H1 (cell line): Measurements from ENCODE around the gene CHTF18. TPM values are rescaled to one million over a fixed set of nuclear protein-coding genes. Genes with fewer than 3 reads are reported as not detected.

Experiments
- CTCF ChIA-PET: fragments of 300-600 bp; sonication (Branson Sonifier 250); formaldehyde crosslinking; loops from one replicate; lab custom pipeline; 2021; ENCODE audit not compliant: partially characterized antibody; lab: Charles Lee
- POLR2A ChIA-PET: fragments of 300-600 bp; sonication (Branson Sonifier 250); formaldehyde crosslinking; loops from one replicate; lab custom pipeline; 2021; ENCODE audit warnings: inconsistent platforms; ENCODE audit not compliant: partially characterized antibody; lab: Charles Lee
- DNase-seq, 2 experiments: peaks; one replicate each; pipeline versions ENCODE4 v3.0.0 to v3.0.0-alpha.2; 2010 to 2022; ENCODE audit warnings: low spot score in 2 of 2, low read depth in 1 of 2, mixed read lengths in 1 of 2
- FAIRE-seq: peaks from 2 replicates; lab custom pipeline; 2011; peaks lifted over from hg19 to GRCh38; lab: Jason Lieb, UNC
- H2AFZ ChIP-seq: 2 replicates; pipeline ENCODE4 v1.8.1; 2012; ENCODE audit warnings: low read length, inconsistent platforms
- H2AK5ac ChIP-seq: 2 replicates; pipeline ENCODE4 v1.6.1; 2013; ENCODE audit warnings: low read depth, low read length
- H2BK120ac ChIP-seq: replicated peaks from 2 replicates; pipeline ENCODE3; 2013; ENCODE audit warnings: low read depth, low read length, inconsistent platforms
- H2BK12ac ChIP-seq: 2 replicates; pipeline ENCODE4 v1.6.1; 2013; ENCODE audit warnings: low read depth, low read length
- H2BK15ac ChIP-seq: 2 replicates; pipeline ENCODE4 v1.6.1; 2013; ENCODE audit warnings: low read length
- H2BK20ac ChIP-seq: 2 replicates; pipeline ENCODE4 v1.6.1; 2013; ENCODE audit warnings: low read length
- H2BK5ac ChIP-seq: 2 replicates; pipeline ENCODE4 v1.6.1; 2013; ENCODE audit warnings: low read depth, low read length
- H3K14ac ChIP-seq: 2 replicates; pipeline ENCODE4 v1.6.1; 2013; ENCODE audit warnings: inconsistent platforms; ENCODE audit not compliant: insufficient read length
- H3K18ac ChIP-seq: 2 replicates; pipeline ENCODE4 v1.6.1; 2013; ENCODE audit warnings: low read length; ENCODE audit errors: extremely low read depth
- H3K23ac ChIP-seq: 2 replicates; pipeline ENCODE4 v1.6.1; 2013; ENCODE audit warnings: inconsistent platforms; ENCODE audit not compliant: insufficient read length
- H3K23me2 ChIP-seq: 2 replicates; pipeline ENCODE4 v1.6.1; 2013; ENCODE audit warnings: low read depth, low read length
- H3K27ac ChIP-seq: 2 replicates; pipeline ENCODE4 v1.6.1; 2011; ENCODE audit warnings: low read depth, low read length, inconsistent platforms
- H3K27me3 ChIP-seq, 4 experiments: replicated peaks in 1 of 4; 1 replicate in 1 of 4; 2 replicates in 3 of 4; pipeline versions ENCODE4 v1.6.1 to v1.8.1; 2011 to 2013; ENCODE audit warnings: low read length in 3 of 4, mild to moderate bottlenecking in 3 of 4, inconsistent platforms in 2 of 4, mixed read lengths in 2 of 4, moderate library complexity in 1 of 4; ENCODE audit not compliant: control insufficient read depth in 3 of 4, insufficient read depth in 3 of 4; ENCODE audit errors: extremely low read depth in 1 of 4
- H3K36me3 ChIP-seq, 4 experiments: 2 replicates each; pipeline versions ENCODE4 v1.6.1 to v1.8.1; 2011 to 2013; ENCODE audit warnings: mild to moderate bottlenecking in 4 of 4, low read length in 3 of 4, moderate library complexity in 2 of 4, control low read depth in 1 of 4, inconsistent platforms in 1 of 4; ENCODE audit not compliant: insufficient read depth in 4 of 4, control insufficient read depth in 2 of 4
- H3K4ac ChIP-seq: replicated peaks from 2 replicates; pipeline ENCODE3; 2013; ENCODE audit warnings: low read length, low read depth, mixed read lengths, inconsistent platforms; ENCODE audit not compliant: insufficient read length
- H3K4me1 ChIP-seq, 4 experiments: replicated peaks in 1 of 4; 1 replicate in 1 of 4; 2 replicates in 3 of 4; pipeline versions ENCODE4 v1.6.1 to v1.8.1; 2011 to 2013; ENCODE audit warnings: low read length in 3 of 4, inconsistent platforms in 2 of 4, mixed read lengths in 1 of 4; ENCODE audit not compliant: insufficient read depth in 4 of 4, control insufficient read depth in 3 of 4
- H3K4me2 ChIP-seq, 2 experiments: 2 replicates each; pipeline versions ENCODE4 v1.6.1 to v1.8.1; 2011 to 2013; ENCODE audit warnings: low read depth in 2 of 2, low read length in 2 of 2, control low read depth in 1 of 2, inconsistent platforms in 1 of 2, mild to moderate bottlenecking in 1 of 2; ENCODE audit not compliant: insufficient read depth in 1 of 2
- H3K4me3 ChIP-seq, 4 experiments: fragments of 200-600, 300-600 bp in 1 of 4; sonication (generic), shearing (Covaris generic), sonication (Bioruptor Twin) in 1 of 4; 2 replicates each; pipeline versions ENCODE4 v1.5.1 to v1.8.1; 2011 to 2016; ENCODE audit warnings: low read length in 4 of 4, low read depth in 3 of 4, control low read depth in 2 of 4, inconsistent platforms in 2 of 4, mild to moderate bottlenecking in 2 of 4, mixed read lengths in 1 of 4, moderate library complexity in 1 of 4; ENCODE audit not compliant: insufficient read depth in 2 of 4; ENCODE audit errors: extremely low read depth in 1 of 4
- H3K56ac ChIP-seq: replicated peaks from 2 replicates; pipeline ENCODE3; 2013; ENCODE audit warnings: low read depth, mild to moderate bottlenecking, mixed read lengths, low read length, inconsistent platforms; ENCODE audit not compliant: insufficient read length
- H3K79me1 ChIP-seq: 2 replicates; pipeline ENCODE4 v1.6.1; 2013; ENCODE audit warnings: low read depth, low read length, control low read depth
- H3K79me2 ChIP-seq, 2 experiments: 2 replicates each; pipeline versions ENCODE4 v1.6.1 to v1.8.1; 2012 to 2013; ENCODE audit warnings: low read length in 2 of 2, mild to moderate bottlenecking in 2 of 2, inconsistent platforms in 1 of 2; ENCODE audit not compliant: insufficient read depth in 2 of 2, control insufficient read depth in 1 of 2
- H3K9ac ChIP-seq, 4 experiments: replicated peaks in 1 of 4; 1 replicate in 1 of 4; 2 replicates in 3 of 4; pipeline versions ENCODE4 v1.6.1 to v1.8.1; 2011 to 2013; ENCODE audit warnings: low read depth in 3 of 4, low read length in 3 of 4, control low read depth in 2 of 4, mild to moderate bottlenecking in 2 of 4, moderate library complexity in 2 of 4, inconsistent platforms in 1 of 4; ENCODE audit errors: extremely low read depth in 1 of 4
- H3K9me3 ChIP-seq, 2 experiments: 2 replicates each; pipeline versions ENCODE4 v1.6.1 to v1.8.1; 2012 to 2013; ENCODE audit warnings: mild to moderate bottlenecking in 2 of 2, moderate library complexity in 2 of 2, control low read depth in 1 of 2, inconsistent platforms in 1 of 2, low read depth in 1 of 2, low read length in 1 of 2, mixed read lengths in 1 of 2; ENCODE audit not compliant: insufficient read depth in 2 of 2
- H4K20me1 ChIP-seq, 2 experiments: replicated peaks in 1 of 2; 2 replicates each; pipeline versions ENCODE3 to v1.8.1; 2011 to 2013; ENCODE audit warnings: inconsistent platforms in 2 of 2, low read length in 2 of 2, mild to moderate bottlenecking in 1 of 2; ENCODE audit not compliant: insufficient read depth in 2 of 2, control insufficient read depth in 1 of 2
- H4K5ac ChIP-seq: 2 replicates; pipeline ENCODE4 v1.6.1; 2013; ENCODE audit warnings: low read length, low read depth, mixed read lengths, inconsistent platforms; ENCODE audit not compliant: insufficient read length
- H4K8ac ChIP-seq: 2 replicates; pipeline ENCODE4 v1.8.0; 2013; ENCODE audit warnings: mild to moderate bottlenecking, moderate library complexity, low read length, inconsistent platforms; ENCODE audit not compliant: insufficient read depth; ENCODE audit errors: extremely low read depth
- H4K91ac ChIP-seq: replicated peaks from 2 replicates; pipeline ENCODE3; 2013; ENCODE audit warnings: low read length, mixed read lengths, inconsistent platforms; ENCODE audit not compliant: insufficient read length
- BACH1 ChIP-seq: IDR thresholded peaks from 2 replicates; pipeline ENCODE4 v1.6.1; 2012; ENCODE audit warnings: low read length, improper control_type of control experiment
- CREB1 ChIP-seq: IDR thresholded peaks from 2 replicates; pipeline ENCODE4 v1.6.1; 2012; ENCODE audit warnings: inconsistent platforms
- FOSL1 ChIP-seq: IDR thresholded peaks from 2 replicates; pipeline ENCODE4 v1.6.1; 2011; ENCODE audit warnings: mild to moderate bottlenecking, low read depth, low read length, moderate library complexity; ENCODE audit not compliant: insufficient read depth
- SIN3A ChIP-seq, 2 experiments: IDR thresholded peaks in 1 of 2; conservative IDR thresholded peaks in 1 of 2; 2 replicates each; pipeline ENCODE4 v1.6.1; 2011 to 2012; ENCODE audit warnings: low read length in 2 of 2, improper control_type of control experiment in 1 of 2, low read depth in 1 of 2, mild to moderate bottlenecking in 1 of 2
- SP1 ChIP-seq: IDR thresholded peaks from 2 replicates; pipeline ENCODE4 v1.6.1; 2011; ENCODE audit warnings: low read depth, low read length
- TAF7 ChIP-seq: optimal IDR thresholded peaks from 2 replicates; pipeline ENCODE3; 2011; ENCODE audit warnings: low read depth, mild to moderate bottlenecking, inconsistent platforms, low read length, moderate library complexity, borderline replicate concordance
- ZNF274 ChIP-seq: IDR thresholded peaks from 2 replicates; pipeline ENCODE4 v1.7.0; 2012; ENCODE audit warnings: low read length, borderline replicate concordance; ENCODE audit errors: extremely low read depth
- WGBS, 2 experiments: shearing (Covaris generic) in 1 of 2; methylation state at CpG; one replicate each; pipeline versions ENCODE4 v1.1.6 to v1.1.7; 2013 to 2015; ENCODE audit warnings: low lambda C conversion rate in 2 of 2, mixed read lengths in 2 of 2, inconsistent platforms in 1 of 2, low coverage in 1 of 2, missing lambda C conversion rate in 1 of 2; ENCODE audit not compliant: insufficient replicate concordance in 2 of 2, insufficient coverage in 1 of 2, insufficient read length in 1 of 2; ENCODE audit errors: extremely low coverage in 1 of 2, missing lambda C conversion rate in 1 of 2; 5-methylcytosine and 5-hydroxymethylcytosine counted together
- polyA plus RNA-seq, 7 experiments: library from polyadenylated mRNA; depleted of rRNA in 3 of 7; stranded (reverse) in 5 of 7; unstranded in 2 of 7; fragments of >200 nt in 5 of 7; fragments of 200-250 nt in 2 of 7; gene quantifications; 1 replicate in 5 of 7; 2 replicates in 1 of 7; 4 replicates in 1 of 7; pipeline versions ENCODE4 v1.2.1 to v1.2.3, GENCODE V29; 2011 to 2013; ENCODE audit warnings: missing spikeins in 2 of 7, mixed read lengths in 2 of 7
- total RNA-seq: library from RNA; stranded (reverse); fragmentation: NEBNext Ultra II Directional; extraction: Animal tissue kit (Norgen Biotek cat#: 25700); gene quantifications from 2 replicates; pipeline ENCODE4 v1.2.1, GENCODE V29; 2021
- TF ChIP-seq, protein P1 (sequence below): IDR thresholded peaks from 2 replicates; pipeline ENCODE4 v1.6.1; 2011; ENCODE audit warnings: low read length, improper control_type of control experiment

Gene CHTF18
- total and polyA plus RNA-seq, 2 of the 8 experiments (the other 6 are each of a cell fraction or from before 2014, with no cell fraction given): 75.3 to 104 TPM

DNA sequence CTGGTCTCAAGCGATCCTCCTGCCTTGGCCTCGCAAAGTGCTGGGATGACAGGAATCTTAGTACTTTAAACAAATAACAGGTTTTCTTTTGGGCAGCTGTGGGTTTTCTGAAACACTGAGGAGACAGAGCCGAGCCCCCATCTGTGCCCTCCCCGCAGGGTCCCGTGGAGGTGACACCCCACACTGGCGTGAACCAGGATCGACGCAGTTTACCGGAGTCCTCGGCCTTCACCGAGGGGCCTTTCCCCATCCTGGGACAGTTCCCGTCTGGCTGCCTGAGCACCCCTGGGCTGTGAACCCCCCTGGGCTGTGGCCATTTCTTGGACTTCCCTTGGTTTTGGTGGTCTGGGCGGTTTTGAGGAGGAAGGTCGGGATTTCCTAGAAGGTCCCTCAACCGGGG is 27.4 kb downstream of the CHTF18 start:
- H4K91ac ChIP-seq: no peak overlapping the region
- no peaks in the 10 kb centered on the region; the same call in 1 of the 2 replicates for H3K23me2 ChIP-seq
- H3K23ac ChIP-seq: no peak overlapping the region
- H3K9ac ChIP-seq: no peak overlapping the region
- no peak overlapping the region for H2BK12ac ChIP-seq
- no peak overlapping the region for H2BK15ac ChIP-seq
- H3K36me3 ChIP-seq: no peaks in the 10 kb centered on the region
- H3K56ac ChIP-seq: no peak overlapping the region
- no peaks in the 10 kb centered on the region for H3K79me2 ChIP-seq
- H3K4me3 ChIP-seq: no peak overlapping the region
- H3K4me2 ChIP-seq: no peak overlapping the region
- FAIRE-seq (no peak), DNase-seq (no peak)
- peak overlapping the region; percentile 57; the same call in 1 of the 2 replicates for H4K8ac ChIP-seq
- no peak for TF ChIP-seq CREB1
- TF ChIP-seq ZNF274: no peak
- TF ChIP-seq BACH1: no peak
- no peak for TF ChIP-seq SIN3A (conservative IDR thresholded peaks at IDR 0.05 in 1 of 2, IDR thresholded peaks at IDR 0.05 in 1 of 2; ENCODE audit: low read depth in 1 of 2, low read length in 2 of 2)
- TF ChIP-seq, protein P1, sequence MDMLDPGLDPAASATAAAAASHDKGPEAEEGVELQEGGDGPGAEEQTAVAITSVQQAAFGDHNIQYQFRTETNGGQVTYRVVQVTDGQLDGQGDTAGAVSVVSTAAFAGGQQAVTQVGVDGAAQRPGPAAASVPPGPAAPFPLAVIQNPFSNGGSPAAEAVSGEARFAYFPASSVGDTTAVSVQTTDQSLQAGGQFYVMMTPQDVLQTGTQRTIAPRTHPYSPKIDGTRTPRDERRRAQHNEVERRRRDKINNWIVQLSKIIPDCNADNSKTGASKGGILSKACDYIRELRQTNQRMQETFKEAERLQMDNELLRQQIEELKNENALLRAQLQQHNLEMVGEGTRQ: no peak
- TF ChIP-seq FOSL1: no peak
- TF ChIP-seq TAF7: no peak
- TF ChIP-seq SP1: no peak
- no peaks in the 10 kb centered on the region for H3K79me1 ChIP-seq
- no peak overlapping the region for H2AFZ ChIP-seq
- no peak overlapping the region for H2BK20ac ChIP-seq
- H2BK120ac ChIP-seq: no peak overlapping the region
- H3K27me3 ChIP-seq: peaks cover 0 to 6% (median 4%) of the 10 kb centered on the region in 4 experiments; a peak in 5 of 7 replicates
- no peak overlapping the region for H2AK5ac ChIP-seq
- 93% methylated on average over 15 of the region's 15 CpGs; no CpG with 5 or more reads in 1 of the 2 experiments for WGBS, 2 experiments
- H3K27ac ChIP-seq: no peak overlapping the region
- H3K4ac ChIP-seq: no peak overlapping the region
- H2BK5ac ChIP-seq: no peak overlapping the region
- H4K5ac ChIP-seq: no peak overlapping the region
- CTCF ChIA-PET: no interaction called here
- peaks cover 4 to 14% of the 10 kb centered on the region in 2 experiments; a peak in 3 of 4 replicates for H3K9me3 ChIP-seq
- peaks cover 0 to 6% of the 10 kb centered on the region in 2 experiments for H4K20me1 ChIP-seq
- no peak overlapping the region for H3K14ac ChIP-seq
- H3K4me1 ChIP-seq: peaks cover 0 to 2% (median under 1%) of the 10 kb centered on the region in 4 experiments; a peak in 3 of 7 replicates
- H3K18ac ChIP-seq: no peak overlapping the region
- POLR2A ChIA-PET: interaction anchor here (1.3 kb wide), 1 partner anchor 13 kb away, joined by 3 read pairs; no protein-coding TSS in a partner anchor
